COLO668 (cell line): Measurements from ENCODE around the gene PIK3CB.

Experiments used
- DNase-seq: peaks from one replicate; lab custom pipeline; 2025; ENCODE audit not compliant: unreplicated experiment; lab: John Stamatoyannopoulos, UW

PIK3CB gene

DNA sequence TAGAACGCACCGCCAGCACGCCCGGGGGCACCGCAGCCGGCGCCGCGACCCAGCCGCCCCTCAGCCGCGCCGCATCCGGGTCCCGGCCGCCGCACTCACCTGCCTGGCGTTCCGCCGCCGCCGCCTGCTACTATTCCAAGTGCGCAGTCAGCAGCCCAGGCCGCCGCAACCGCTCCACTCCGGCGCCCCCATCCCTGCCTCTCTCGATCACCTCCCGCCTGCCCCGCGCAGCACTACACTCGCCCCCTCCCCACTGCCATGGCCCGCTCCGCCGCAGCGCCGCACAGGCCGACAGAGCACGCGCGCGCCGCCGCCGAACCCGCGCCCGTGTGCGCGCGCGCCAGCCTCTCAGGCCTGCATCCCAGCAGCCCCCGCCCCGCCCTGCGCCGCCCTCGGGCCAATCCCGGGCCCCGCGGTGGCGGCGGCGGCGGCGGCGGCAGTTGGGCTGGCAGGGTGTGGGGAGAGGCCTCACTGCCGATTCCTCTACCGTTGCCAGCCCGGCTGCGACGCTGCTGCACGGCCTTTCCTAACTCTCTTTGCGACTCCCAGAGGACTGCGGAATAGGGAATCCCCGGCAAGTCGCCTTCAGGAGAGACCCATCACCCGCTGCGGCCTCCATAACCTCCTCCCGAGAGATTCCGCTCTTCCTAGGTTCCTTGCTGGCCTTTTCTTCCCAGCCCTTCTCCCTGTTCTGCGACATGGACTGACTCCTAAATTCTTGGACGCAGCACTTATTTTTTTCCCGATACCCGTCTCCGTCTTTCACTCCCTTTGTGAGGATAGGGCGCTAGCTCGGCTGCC lies at the start of gene PIK3CB:
Gene PIK3CB, minus strand, starts transcription at position 333 of the 801 bp plus-strand sequence. CDS start 75,585 bp downstream, outside the sequence.
- peak; percentile 90 for DNase-seq

DNA sequence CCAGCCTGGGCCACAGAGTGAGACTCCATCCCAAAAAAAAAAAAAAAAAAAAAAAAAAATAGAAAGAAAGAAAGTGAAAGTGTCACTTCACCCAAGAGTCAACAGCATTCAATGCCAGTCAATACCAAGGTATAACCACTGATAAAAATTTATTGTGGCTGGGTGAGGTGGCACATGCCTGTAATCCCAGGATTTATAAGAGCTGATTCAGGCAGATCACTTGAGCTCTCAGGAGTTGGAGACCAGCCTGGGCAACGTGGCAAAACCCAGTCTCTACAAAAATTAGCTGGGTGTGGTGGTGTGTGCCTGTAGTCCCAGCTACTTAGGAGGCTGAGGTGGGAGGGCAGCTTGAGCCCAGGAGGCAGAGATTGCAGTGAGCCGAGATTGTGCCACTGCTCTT lies 46.5 kb upstream of the PIK3CB start:
- no peak for DNase-seq

DNA sequence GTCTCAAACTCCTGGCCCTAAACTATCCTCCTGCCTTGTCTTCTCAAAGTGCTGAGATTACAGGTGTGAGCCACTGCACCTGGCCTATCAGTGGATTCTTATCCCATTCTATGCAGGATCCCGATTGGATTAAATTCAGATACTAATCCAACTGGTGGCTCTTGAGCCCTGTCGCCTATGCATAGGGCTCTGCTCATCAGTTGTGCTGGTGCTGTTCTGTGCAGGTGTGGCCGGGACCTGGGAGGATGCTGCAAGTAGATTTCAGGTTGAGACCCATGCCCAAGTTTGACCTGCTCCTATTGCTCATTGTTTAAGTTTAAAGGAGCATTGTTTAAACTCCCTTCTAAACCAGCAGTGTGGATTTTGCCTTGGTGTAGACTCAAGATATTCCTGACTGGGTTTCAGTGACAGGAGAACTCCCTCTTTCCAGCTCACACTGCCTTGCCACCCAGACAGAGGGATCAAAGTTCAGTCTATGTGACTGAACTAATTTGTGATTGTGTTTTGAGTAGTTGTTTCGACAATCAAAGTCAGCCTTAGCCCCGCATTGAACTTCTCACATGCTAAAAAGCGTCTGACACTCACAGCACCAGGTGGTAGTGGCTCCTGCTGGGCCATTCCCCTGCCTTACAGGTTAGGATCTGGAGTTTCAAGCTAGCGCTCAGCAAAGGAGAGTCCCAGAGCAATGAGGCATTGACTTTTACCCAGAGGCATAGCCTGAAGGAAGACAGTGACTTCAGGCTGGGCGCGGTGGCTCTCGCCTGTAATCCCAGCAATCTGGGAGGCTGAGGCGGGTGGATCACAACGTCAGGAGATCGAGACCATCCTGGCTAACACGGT lies 45.0 kb upstream of the PIK3CB start:
- DNase-seq, result no peak

DNA sequence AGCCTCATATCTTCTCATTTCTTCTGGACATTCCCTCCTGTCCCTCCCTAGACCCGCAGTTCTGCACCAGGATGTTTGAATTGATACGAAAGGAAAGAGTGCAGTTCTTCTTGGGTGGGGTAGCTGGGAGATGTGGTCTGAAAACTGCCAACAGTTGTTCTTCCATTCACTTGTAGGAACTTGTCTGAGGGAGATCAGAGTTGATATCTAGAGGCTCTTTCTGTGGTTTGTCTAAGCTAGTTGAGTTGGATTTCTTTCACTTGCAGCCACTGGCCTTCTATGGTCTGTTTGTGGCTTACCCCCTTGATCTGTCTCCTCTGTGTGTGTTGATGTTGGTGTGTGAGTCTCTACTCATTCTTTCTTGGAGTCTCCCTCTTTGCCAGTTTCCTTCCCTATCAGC lies 42.5 kb upstream of the PIK3CB start:
- no peak for DNase-seq

DNA sequence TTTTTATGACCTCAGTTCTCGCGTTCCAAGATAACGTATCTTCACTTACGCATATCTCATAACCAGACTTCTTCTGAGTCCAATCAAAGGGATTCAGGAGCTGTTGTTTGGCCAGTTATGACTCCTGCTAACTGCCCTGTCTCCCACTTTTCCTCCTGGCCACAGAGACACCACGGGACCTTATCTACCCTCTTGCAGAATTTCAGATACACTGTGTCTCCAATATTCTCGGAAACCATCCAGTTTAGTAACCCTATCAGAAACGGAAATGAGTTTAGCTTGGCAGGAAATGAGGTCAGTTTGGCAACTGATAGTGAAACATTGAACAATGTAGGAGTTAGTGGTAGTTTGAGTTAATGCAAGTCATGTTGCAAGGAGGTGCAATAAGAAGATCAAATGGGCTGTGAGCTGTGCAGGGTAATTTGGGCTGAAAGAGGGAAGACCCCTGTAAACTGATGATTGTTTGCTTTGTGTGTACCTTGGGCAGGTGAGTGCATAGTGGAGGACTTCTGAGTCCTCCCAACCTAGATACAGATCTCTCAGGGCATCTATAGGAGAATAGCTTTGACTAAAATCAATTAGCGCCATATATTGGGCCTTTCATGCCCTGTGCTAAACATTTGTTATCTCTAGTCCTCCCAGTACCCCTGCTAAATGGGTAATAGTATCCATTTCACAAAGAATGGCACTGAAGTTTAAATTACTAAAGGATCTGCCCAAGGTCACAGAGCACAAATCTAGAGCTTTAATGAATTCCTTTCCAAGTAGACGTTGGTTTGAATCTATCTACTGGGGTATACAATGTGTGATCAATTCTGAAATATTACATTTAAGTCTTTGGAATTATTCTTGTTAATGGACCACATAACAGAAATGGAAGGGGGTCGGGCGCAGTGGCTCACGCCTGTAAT lies 41.3 kb upstream of the PIK3CB start:
- DNase-seq, result no peak

DNA sequence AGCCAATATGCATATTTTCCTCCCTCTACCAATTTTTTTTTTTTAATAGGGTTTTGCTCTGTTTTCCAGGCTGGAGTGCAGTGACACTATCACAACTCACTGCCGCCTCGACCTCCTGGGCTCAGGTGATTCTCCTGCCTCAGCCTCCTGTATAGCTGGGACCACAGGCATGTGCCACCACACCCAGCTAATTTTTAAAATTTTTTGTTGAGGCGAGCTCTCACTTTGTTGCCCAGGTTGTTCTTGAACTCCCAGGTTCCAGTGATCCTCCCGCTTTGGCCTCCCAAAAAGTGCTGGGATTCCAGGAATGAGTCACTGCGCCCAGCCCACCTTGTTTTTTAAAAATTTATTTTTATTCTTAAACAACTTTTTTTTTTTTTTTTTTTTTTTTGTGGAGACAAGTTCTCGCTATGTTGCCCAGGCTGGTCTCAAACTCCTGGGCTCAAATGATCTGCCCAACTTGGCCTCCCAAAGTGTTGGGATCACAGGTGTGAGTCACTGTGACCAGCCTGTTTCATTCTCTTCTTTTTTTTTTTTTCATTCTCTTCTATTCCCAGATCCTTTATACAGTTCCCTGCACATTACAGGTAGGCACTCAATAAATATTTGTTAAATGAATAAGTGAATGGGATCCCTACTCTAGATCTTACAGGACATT lies 40.5 kb upstream of the PIK3CB start:
- no peak for DNase-seq

DNA sequence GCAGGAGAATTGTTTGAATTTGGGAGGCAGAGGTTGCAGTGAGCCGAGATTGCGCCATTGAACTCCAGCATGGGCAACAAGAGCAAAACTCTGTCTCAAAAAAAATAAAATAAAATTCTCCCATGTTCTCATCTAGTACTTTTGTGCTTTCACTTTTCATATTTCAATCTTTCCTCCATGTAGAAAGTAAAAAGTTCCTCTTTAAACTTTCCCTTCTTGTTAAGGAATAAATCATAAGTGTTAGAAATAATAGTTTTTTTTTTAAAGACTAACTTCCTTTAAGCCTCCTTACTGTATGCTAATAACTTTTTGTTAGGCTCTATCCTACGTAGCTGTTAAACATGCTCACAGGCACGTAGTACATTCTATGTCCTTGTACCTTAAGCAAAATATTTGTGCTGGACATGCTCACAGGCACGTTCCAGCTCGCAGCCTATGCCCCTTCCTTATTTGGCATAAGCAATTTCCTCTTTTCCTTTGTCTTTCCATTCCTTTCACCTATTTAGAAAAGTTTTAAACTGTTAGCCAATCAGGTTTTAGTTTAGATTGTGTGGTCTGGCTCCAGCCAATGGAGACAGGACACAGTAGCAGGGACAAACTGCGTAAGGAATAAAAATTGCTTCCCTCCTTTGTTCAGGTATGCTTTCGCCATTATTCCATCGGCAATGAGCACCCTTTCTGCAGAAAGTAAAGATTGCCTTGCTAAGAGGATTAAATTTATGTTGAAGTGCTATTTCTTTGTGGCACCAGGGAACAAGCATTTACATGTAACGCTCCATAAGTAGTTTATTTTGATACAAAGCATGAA lies 38.9 kb upstream of the PIK3CB start:
- DNase-seq, result no peak

DNA sequence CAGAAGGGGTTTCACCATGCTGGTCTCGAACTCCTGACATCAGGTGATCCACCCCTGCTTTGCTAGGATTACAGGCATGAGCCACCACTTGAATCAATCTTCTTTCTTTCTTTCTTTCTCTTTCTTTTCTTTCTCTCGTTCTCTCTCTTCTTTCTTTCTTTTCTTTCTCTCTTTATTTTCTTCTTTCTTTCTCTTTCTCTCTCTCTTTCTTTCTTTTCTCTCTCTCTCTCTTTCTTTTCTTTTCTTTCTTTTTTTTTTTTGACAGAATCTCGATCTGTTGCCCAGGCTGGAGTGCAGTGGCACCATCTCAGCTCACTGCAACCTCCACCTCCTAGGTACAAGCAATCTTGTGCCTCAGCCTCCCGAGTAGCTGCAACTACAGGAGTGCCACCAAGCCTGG lies 37.9 kb upstream of the PIK3CB start:
- no peak for DNase-seq

DNA sequence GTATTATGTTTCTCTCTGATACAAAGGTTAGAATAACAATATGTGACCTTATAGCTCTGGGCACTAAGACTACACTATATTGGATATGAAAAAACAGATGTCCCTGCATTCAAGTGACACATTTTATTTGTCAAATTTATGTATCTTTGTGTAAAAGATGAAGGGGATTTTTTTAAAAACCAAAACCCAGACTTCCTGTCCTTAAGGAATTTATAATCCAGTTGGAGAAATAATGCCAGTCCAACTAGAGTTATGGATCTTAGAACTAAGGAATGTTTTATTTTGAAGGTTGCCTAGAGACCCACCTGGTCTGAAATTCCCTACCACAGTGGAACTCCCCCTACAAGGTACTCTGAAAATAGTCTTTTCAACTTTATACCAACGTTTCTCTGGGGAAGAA lies 33.3 kb upstream of the PIK3CB start:
- DNase-seq, result no peak

DNA sequence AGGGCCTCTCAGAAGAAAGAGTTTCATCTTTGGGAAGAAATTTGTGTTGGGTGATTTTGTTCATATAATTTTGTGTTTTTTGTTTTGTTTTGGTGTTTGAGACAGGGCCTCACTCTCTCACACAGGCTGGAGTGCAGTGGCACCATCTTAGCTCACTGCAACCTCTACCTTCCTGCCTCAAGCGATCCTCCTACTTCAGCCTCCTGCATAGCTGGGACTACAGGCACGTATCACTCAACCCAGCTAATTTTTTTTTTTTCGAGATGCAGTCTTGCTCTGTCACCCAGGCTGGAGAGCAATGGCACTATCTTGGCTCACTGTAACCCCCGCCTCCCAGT lies 29.0 kb upstream of the PIK3CB start:
- DNase-seq, result no peak

DNA sequence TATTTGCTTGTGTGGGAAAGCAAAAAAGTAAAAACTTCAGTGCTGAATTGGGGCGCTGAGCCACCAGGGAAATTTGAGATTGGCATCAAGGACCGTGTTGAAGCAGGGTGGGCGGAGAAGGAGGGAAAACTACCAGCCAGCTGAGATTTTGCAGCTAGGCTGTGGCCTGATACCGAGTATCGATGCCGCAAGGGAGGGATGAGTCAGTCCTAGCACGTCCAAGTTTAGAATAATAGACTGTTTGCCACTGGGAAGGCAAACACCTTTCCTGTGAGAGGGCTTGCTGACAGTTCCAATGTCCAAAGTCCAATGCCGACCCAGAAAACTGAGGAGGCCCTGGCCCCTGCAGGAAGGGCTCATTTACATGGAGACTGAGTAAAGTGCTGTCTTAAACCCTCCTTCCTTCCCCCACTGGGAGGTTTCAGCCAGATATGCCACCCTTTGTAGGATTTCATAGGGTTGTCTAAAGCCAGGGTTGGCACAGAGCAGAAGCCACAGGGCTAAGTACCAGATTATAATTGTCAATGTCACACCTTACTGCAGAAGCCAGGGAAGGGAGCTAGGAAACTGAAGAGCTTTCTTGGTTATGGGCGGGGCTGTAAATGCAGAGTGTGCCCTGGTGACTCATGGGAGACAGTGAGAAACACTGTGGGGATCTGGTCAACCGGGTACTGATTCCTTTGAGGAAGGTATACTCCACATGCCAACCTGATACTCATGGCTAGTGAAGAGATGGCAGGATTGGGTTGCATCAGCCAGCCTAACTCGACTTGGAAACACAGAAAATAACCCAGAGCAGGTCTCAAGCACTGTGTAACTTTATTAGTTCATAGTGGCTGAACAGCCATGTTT lies 28.4 kb upstream of the PIK3CB start:
- peak; percentile 49 for DNase-seq

DNA sequence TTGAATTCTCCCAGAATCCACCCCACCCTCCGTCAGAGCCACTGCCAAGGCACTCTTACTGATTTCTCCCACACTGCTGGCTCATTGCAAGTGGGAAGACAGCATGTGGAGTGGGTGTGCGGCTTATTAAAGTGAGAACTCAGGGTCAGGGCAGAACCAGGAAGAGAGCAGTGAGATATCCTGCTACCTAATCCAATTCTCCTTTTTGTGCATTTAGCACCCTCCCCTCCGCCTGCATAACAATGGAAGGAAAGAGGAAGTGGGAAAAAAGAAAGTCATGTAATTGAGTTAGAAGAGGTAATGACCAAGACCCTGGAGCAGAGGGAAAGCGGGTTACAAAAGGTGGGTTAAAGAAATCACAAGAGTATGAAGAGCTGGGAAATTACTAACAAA lies 27.8 kb upstream of the PIK3CB start:
- no peak for DNase-seq

DNA sequence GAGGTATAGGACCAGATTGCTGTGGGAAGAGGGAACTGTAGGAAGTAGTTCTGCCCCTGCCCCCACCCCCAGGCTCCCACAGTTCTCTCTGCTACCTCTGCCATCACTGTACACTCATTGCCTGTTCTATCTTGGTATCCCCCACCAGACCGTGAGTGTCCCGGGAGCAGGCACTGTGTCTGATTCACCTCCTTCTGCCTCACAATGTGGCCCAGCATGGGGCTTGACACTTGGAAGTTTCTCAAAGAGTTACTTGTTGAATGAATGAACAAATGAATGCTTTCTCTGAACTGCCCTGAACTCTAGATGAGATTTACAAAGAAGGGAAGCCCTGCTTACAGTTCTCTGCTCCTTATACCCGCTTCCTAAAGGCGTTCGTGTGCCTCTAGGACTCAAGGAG lies 27.1 kb upstream of the PIK3CB start:
- no peak for DNase-seq

DNA sequence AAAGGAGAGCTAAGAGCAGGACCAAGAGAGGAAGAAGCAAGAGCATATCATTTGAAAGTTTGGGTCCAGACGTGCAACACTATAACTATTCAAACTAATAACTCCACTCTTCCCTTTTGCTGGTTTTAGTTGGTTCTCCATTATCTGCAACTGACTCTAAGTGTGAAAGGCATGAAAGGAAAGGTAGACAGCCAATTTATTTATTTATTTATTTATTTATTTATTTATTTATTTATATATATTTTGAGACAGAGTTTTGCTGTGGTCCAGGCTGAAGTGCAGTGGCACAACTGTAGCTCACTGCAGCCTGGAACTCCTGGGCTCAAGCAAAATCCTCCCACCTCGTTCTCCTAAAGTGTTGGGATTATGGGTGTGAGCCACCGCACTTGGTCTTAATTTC lies 22.1 kb upstream of the PIK3CB start:
- DNase-seq, result no peak

DNA sequence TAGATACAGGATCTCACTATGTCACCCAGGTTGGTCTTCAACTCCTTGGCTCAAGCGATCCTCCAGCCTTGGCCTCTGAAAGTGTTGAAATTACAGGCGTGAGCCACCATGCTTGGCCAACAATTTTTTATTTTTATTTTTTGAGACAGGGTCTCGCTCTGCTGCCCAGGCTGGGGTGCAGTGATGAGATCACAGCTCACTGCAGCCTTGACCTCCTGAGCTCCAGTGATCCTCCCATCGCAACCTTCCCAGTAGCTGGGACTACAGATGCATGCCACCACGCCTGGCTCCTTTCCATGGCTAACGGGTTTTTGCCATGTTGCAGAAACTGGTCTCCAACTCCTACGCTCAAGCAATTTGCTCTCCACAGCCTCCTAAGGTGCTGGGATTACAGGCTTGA lies 20.2 kb upstream of the PIK3CB start:
- DNase-seq, result no peak

DNA sequence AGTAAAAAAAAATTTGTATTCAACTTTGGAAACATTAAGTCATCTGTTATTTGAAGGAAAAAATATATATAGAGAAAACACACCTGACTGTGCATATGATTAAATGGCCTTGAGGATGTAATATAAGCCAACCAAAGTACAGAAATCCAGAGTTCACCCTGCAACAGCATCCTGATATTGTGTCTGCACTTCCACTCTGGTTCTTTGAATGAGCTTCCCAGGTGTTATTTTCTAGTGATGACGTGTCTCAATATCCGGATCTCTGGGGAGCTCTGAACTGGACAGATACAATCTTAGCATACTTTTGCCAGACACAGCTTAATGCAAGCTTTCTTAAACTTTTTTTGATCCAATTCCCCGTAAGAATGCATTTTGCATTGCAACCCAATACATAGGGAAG lies 19.5 kb upstream of the PIK3CB start:
- no peak for DNase-seq

DNA sequence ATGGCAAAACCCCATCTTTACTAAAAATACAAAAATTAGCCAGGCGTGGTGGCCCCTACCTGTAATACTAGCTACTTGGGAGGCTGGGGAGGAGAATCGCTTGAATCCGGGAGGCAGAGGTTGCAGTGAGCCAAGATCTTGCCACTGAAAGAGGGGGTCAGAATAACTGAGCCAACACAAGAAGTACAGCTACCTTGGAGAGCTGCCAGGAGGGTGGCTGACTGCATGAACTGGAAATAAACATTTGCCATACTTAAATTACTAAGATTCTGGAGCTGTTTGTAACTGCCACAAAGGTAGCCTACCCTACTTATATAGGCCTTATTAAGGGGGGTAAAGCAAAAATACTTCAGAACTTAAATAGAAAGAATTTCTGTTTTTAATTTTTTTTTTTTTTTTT lies 15.4 kb upstream of the PIK3CB start:
- DNase-seq, result no peak

DNA sequence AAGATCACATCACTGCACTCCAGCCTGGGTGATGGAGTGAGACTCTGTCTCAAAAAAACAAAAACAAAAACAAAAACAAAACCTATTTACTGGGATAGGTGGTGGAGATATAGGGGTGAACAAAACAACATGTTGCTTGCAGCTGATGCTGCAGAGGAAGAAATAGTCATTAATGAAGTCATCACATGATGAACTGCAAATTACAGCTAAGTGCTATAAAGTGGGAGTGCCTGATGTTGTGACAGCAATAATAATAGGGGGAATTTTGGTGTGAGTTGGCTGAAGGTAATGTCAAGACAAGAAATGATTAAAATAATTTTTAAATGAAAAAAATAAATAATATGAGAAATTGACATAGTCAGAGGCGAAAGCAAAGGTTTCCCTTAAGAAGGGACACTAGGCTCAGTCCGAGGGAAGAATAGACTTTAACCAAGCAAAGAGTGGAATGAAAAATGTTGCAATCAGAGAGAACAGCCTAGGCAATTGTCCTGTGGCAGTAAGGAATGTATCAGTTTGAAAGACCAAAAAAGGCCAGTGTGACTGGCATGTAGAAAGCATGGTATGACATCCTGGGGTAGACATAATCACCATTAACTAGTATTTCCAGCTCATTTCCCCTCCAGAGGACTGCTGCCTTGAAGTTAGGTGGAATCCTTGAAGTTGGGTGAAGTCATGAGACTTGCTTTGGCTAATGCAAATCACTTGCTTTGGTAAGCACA lies 14.7 kb upstream of the PIK3CB start:
- no peak for DNase-seq

DNA sequence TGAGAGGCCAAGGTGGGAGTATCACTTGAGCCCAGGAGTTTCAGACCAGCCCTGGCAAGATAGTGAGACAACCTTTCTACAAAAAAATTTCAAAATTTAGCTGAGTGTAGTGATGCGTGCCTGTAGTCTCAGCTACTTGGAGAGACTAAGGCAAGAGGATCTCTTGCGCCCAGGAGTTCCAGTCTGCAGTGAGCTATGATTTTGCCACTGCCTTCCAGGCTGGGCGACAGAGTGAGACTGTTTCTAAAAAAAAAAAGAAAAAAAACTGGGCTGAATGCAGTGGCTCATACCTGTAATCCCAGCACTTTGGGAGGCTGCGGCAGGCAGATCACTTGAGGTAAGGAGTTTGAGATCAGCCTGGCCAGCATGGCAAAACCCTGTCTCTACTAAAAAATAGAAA lies 14.0 kb upstream of the PIK3CB start:
- no peak for DNase-seq
